HG03175 (cell line): ENCODE measurements around the gene UBE2F.
"Not testable (repeated sequence)": the region's sequence is repeated elsewhere in the genome, so short reads cannot be mapped to it uniquely, and the experiment has no call there.

Experiments
- ATAC-seq: cut with Tn5 transposase; IDR thresholded peaks from one replicate; pipeline ENCODE4 v1.9.1; 2021; ENCODE audit warnings: mild to moderate bottlenecking, moderate library complexity; ENCODE audit not compliant: unreplicated experiment

UBE2F gene

DNA sequence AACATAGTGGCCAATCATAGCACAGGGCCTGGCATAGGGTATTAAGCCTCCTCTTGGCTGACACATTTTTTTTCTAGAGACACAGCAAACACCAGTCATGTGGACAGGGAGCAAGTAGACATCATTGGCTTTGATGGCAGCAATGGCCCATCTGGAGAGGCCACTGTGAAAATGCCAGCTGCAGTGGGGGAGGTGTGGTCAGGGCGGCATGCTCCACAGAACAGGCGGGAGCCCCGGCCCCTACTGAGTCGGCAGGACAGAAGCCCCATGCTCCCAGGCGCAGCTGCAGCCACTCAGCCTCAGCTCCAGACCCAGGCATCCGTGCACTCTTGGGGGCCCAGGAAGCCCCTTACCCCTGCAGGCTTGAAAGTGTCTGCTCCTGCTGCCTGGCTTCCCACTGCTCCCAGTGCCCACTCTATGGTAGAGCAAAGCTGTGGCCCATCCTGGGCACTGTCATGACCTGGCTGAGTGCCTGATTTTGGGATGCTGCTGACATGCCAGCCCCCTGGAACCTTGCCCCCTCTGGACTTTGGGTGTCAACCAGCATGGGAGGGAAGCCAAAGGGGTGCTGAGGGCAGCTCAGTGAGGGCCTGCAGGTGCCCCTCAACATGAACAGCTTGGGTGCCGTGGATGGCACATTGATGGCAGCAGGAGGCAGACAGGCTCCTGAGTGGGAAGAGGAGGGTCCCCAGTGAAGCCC, 23.3 kb upstream of the UBE2F start:
- ATAC-seq, result no peak

- ATAC-seq, result no peak
These were observed 22.5 kb upstream of the UBE2F start for GRCh38 chr2:237944302-237944701.

GRCh38 chr2:237946423-237946822, 20.4 kb upstream of the UBE2F start:
- no peak for ATAC-seq

DNA sequence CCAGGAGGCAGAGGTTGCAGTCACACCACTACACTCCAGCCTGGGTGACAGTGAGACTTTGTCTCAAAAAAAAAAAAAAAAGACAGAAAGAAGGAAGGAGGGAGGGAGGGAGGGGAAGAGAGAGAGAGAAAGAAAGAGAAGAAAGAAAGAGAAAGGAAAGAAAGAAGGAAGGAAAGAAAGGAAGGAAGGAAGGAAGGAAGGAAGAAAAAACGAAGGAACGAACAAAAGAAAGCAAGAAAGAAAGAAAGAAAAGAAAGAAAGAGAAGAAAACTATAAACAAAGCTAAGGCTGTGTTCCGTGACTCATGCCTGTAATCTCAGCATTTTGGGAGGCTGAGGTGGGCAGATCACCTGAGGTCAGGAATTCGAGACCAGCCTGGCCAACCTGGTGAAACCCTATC, 15.5 kb upstream of the UBE2F start:
- not testable (repeated sequence) for ATAC-seq

GRCh38 chr2:237951878-237952277, 14.9 kb upstream of the UBE2F start:
- ATAC-seq, result no peak

DNA sequence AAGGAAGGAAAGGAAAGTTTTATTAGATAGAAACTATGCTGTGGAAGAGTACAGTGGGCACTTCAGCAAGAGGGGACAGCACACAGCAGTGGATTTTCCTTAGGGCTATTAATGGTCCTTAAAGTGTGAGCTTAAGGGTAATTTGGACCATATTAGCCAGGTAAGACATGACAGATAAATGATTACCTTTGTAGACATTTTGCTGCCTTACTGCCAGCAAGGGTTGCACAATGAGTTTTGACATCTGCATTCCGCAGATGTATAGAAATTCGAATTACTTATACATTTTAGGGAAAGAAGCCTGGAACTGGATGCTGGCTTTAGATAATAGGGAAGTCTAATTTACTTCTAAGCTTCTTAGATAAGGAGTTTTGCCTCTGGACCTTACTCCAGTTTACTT, 14.0 kb upstream of the UBE2F start:
- ATAC-seq, result no peak

- no peak for ATAC-seq
These were observed 11.0 kb upstream of the UBE2F start for GRCh38 chr2:237955640-237956401.

- no peak for ATAC-seq
These were observed 10.4 kb upstream of the UBE2F start for GRCh38 chr2:237956402-237956736.

GRCh38 chr2:237961637-237962036, 5.2 kb upstream of the UBE2F start:
- ATAC-seq, result no peak

- no peak for ATAC-seq
These were observed 4.3 kb upstream of the UBE2F start for GRCh38 chr2:237962432-237963084.

GRCh38 chr2:237963490-237963991, 3.3 kb upstream of the UBE2F start:
- ATAC-seq, result not testable (repeated sequence)

DNA sequence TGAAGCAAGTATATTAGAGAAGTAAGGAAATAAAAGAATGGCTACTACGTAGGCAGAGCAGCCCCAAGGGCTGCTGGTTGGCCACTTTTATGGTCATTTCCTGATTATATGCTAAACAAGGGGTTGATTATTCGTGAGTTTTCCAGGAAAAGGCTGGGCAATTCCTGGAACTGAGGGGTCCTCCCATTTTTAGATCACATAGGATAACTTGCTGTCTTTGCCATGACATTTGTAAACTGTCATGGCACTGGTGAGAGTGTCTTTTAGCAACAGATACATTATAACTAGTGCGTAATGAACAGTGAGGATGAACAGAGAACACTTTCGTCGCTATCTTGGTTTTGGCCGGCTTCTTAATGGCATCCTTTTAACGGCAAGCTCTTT, 2.6 kb upstream of the UBE2F start:
- ATAC-seq, result no peak

DNA sequence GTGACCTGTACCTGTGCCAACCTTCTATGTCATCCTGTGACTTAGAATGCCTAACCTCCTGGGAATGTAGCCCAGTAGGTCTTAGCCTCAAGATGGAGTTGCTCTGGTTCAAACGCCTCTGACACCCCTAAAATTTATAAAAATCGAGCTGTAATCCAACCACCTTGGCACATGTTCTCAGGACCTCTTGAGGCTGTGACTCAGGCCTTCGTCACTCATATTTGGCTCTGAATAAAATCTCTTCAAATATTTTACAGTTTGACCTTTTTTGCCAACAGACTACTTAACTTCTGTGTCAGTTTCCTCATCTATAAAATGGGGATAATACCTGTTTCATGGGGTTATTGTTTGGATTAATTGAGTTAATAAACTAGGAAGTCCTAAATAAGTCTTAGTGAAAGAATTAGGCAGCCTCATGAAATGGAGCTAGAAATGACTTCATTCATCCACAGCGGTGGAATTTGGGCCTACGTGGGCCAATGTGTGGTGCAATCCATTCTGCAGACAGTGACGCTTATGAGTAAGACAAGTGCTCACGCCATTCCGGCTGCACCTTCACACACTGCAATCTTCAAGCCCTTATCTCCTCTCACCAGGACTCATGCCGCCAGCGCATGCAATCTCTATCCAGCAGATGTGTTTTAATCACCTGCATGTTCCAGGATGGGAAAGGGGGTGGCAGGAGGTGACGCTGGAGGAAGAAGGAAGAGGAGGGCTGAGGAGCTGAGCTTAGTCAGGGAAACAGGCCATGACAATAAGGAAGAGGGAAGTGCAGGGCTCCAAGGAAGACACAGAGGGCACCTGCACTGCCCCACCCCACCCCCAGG, 2.0 kb upstream of the UBE2F start:
- no peak for ATAC-seq

GRCh38 chr2:237965844-237966243, 970 bp upstream of the UBE2F start:
- not testable (repeated sequence) for ATAC-seq

DNA sequence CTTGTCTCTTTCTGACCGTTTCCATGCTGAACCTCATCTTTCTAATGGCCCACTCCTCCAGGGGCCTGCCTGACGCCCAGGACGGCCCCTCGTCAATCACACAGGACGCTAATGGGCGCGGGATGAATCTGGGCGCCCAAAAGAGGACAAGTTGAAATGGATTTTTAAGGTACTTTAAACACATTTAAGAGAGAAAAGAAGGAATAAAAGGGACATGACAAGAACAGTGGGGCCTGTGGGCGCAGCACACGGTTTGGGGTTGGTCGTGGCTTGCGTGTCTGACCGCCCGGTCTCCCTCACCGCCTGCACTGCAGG, 607 bp upstream of the UBE2F start:
- ATAC-seq, result no peak

DNA sequence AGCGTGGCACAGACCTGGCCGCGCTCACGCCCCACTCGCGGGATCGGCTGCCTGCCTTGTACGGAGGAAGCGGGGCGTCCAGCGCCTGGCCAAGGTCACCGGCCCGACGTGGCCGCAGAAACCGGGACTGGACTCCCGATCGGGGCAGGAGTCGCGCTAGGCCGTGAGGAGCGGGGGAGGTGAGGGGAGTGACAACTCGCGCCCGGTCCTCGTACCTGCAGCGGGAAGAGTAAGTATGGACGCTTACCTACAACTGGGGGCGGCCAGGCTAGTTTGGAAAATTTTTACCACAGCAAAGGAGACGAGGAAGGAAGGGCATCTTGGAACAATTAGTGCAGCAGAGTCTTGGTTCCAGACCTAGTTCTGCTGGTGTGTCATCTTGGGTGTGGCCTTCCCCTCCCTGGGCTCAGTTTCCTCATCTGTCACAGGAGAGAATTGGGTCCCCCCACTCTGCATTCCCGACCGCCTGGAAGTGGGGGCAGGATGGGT, 693 bp downstream of the UBE2F start:
- no peak for ATAC-seq

GRCh38 chr2:237968048-237968862, 1.4 kb downstream of the UBE2F start:
- ATAC-seq, result peak; percentile 37

DNA sequence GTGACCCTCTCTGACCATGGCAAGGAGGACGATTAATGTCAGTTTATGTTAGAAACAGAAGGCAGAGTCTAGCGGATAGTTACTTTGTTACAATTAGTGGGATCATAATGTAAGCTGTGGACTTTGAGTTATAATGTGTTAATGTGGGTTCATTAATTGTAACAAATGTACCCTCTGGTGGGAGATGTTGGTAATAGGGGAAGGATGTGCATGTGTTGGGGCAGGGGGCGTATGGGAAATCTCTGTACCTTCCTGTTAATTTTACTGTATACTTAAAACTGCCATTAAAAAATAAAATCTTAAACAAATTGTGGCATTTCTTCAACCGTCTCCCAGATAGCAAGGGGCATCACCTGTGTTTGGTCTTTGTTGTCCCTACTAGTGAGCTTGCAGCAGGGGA, 4.8 kb downstream of the UBE2F start:
- no peak for ATAC-seq

- no peak for ATAC-seq
These were observed 5.4 kb downstream of the UBE2F start for GRCh38 chr2:237972211-237972610.

DNA sequence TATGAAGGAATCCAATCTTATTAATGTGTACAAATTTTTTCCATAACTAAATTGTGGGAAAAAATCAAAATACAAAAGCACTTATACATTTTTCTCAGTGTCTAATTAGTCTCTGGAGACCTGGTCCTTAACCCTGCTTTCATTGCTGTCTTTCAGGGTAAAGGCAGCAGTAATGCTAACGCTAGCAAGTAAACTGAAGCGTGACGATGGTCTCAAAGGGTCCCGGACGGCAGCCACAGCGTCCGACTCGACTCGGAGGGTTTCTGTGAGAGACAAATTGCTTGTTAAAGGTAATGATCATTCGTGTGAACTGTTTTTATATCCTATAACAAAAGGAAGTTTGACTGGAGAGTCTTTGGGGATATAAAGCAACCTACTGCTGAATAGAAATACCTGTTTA, 6.1 kb downstream of the UBE2F start:
- no peak for ATAC-seq
